Measurements from ENCODE around the gene NRL. TPM values are rescaled to one million over a fixed set of nuclear protein-coding genes. Genes with fewer than 3 reads are reported as not detected.

The NRL gene
- total and polyA plus RNA-seq, 8 donors = 0.37 to 2.4 (median 1.4) TPM

- Histone ChIP-seq H3K9me3 (no peaks in the 10 kb centered on the region), H3K4me1 (peaks cover 7 to 20% (median 10%) of the 10 kb centered on the region in 3 donors), H3K36me3 (no peaks in the 10 kb centered on the region), H3K4me3 (no peak overlapping the region), H3K27ac (peak overlapping the region in 2 of 4 donors; percentile 5 to 96), H3K27me3 (no peaks in the 10 kb centered on the region)
- FAIRE-seq = no peak
- TF ChIP-seq, protein P1, sequence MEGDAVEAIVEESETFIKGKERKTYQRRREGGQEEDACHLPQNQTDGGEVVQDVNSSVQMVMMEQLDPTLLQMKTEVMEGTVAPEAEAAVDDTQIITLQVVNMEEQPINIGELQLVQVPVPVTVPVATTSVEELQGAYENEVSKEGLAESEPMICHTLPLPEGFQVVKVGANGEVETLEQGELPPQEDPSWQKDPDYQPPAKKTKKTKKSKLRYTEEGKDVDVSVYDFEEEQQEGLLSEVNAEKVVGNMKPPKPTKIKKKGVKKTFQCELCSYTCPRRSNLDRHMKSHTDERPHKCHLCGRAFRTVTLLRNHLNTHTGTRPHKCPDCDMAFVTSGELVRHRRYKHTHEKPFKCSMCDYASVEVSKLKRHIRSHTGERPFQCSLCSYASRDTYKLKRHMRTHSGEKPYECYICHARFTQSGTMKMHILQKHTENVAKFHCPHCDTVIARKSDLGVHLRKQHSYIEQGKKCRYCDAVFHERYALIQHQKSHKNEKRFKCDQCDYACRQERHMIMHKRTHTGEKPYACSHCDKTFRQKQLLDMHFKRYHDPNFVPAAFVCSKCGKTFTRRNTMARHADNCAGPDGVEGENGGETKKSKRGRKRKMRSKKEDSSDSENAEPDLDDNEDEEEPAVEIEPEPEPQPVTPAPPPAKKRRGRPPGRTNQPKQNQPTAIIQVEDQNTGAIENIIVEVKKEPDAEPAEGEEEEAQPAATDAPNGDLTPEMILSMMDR (IDR thresholded peaks at IDR 0.05) = no peak
- intact Hi-C loops (cut with DNase I) = loop anchor here in 2 of 3 donors (5.0 kb wide), 1 partner anchor 35 kb away; no protein-coding TSS in a partner anchor
- no peak for DNase-seq
- ATAC-seq = no peak
- 83 to 84% methylated on average over 4 of the region's 4 CpGs for WGBS, 2 donors
Measured at GRCh38 chr14:24092505-24093206, 22.1 kb downstream of the NRL start.

- Histone ChIP-seq H3K36me3 (no peaks in the 10 kb centered on the region), H3K4me1 (peaks cover 7 to 20% (median 10%) of the 10 kb centered on the region in 3 donors), H3K27me3 (no peaks in the 10 kb centered on the region), H3K9me3 (no peaks in the 10 kb centered on the region), H3K4me3 (no peak overlapping the region), H3K27ac (peak overlapping the region in 1 of 4 donors; percentile 96)
- intact Hi-C loops (cut with DNase I) = loop anchor here in 2 of 3 donors (5.0 kb wide), 1 partner anchor 35 kb away; no protein-coding TSS in a partner anchor
- no peak for FAIRE-seq
- TF ChIP-seq, protein P1 (IDR thresholded peaks at IDR 0.05) = no peak
- peak; percentile 9 to 44 (median 30) for ATAC-seq
- peak in 3 of 6 donors; percentile 62 to 66 (median 63) for DNase-seq
Measured at GRCh38 chr14:24092110-24092504, 22.6 kb downstream of the NRL start.

DNA sequence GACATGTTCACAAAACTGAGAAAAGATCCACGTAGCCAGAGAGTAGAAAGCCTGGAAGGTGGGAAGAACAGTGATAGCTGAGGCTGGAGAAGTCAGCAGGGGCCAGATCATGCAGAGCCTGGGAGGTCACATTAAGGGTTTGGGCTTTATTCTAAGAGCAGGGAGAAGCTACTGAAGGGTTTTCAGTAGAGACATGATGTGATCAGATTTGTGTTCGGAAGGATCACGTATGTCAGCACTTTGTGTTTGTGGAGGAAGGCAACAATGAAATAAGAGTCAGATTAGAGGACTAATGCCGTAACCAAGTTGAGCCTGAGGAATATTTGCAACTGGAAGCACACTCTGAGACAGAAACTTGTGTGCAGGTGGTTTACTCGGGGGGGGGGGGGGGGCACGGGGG is 24.9 kb downstream of the NRL start:
- ATAC-seq (no peak), DNase-seq (no peak), FAIRE-seq (no peak)
- no peaks in the 10 kb centered on the region for H3K36me3 ChIP-seq
- no peaks in the 10 kb centered on the region for H3K27me3 ChIP-seq
- TF ChIP-seq, protein P1 (IDR thresholded peaks at IDR 0.05) = no peak
- 66 to 68% methylated on average over 6 of the region's 6 CpGs for WGBS, 2 donors
- intact Hi-C loops (cut with DNase I) = loop anchor here in 2 of 3 donors (5.0 kb wide), 1 partner anchor 33 kb away; no protein-coding TSS in a partner anchor
- H3K4me3 ChIP-seq = no peak overlapping the region
- peaks cover 0 to 20% (median 5%) of the 10 kb centered on the region in 3 donors for H3K4me1 ChIP-seq
- H3K27ac ChIP-seq = no peak overlapping the region
- no peaks in the 10 kb centered on the region for H3K9me3 ChIP-seq

DNA sequence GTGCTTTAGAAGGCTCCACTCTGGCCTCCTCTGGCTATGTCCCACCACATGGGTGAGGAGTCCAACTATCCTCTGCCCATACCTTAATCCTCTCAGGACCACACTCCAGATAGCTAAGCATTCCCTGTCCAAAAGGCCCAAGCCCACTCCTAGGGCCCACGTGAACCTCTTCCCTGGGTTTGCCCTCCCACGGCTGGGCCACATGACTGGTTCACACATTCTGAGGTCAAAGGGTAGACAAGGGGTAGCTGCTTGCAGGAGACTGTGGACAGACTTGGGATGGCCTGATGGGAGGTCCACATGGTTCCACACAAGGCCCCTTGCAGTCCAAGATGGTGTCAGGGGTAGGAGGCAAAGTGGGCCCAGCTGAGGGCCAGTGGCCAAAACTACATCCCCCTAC is 26.7 kb downstream of the NRL start:
- WGBS, 2 donors = 79 to 84% methylated on average over 2 of the region's 2 CpGs
- intact Hi-C loops (cut with DNase I) = no loop called here
- Histone ChIP-seq H3K4me1 (peaks cover 0 to 15% (median 5%) of the 10 kb centered on the region in 3 donors), H3K9me3 (no peaks in the 10 kb centered on the region), H3K4me3 (no peak overlapping the region), H3K36me3 (no peaks in the 10 kb centered on the region), H3K27me3 (no peaks in the 10 kb centered on the region), H3K27ac (no peak overlapping the region)
- ATAC-seq (no peak), DNase-seq (no peak), FAIRE-seq (no peak)
- TF ChIP-seq, protein P1 (IDR thresholded peaks at IDR 0.05) = no peak

DNA sequence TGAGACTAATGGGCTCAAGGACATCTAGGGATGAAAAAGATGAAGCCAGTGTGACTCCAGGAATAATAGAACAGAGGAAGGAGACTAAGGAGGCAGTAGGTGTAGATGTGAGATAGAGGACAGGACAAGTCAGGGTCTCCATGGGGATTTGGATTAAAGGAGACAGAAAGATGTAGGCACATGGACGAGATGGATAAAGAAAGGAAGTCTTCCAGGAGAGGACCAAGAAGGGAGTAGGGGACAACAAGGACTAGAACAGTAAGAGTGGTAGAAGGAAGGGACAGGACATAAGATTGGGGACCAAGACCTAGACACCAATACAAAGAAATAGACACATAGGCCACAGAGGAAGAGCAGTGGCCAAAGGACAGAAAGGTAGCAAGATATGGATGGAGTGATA is 27.7 kb downstream of the NRL start:
- TF ChIP-seq, protein P1 (IDR thresholded peaks at IDR 0.05) = no peak
- intact Hi-C loops (cut with DNase I) = no loop called here
- Histone ChIP-seq H3K4me3 (no peak overlapping the region), H3K4me1 (peaks cover 0 to 6% (median 5%) of the 10 kb centered on the region in 3 donors), H3K27me3 (no peaks in the 10 kb centered on the region), H3K36me3 (no peaks in the 10 kb centered on the region), H3K9me3 (no peaks in the 10 kb centered on the region), H3K27ac (no peak overlapping the region)
- DNase-seq = no peak
- WGBS, 2 donors = 86 to 100% methylated on average over 1 of the region's 1 CpG
- FAIRE-seq = no peak
- no peak for ATAC-seq

All from pancreas (tissue), 10 donors.